Choroid plexus epithelial cell (primary cell): ENCODE results near the gene KEAP1.
"Not testable (repeated sequence)": the region's sequence is repeated elsewhere in the genome, so short reads cannot be mapped to it uniquely, and the experiment has no call there.

Experiments used
- DNase-seq: peaks from one replicate; pipeline ENCODE4 v3.0.0-alpha.2; 2010; ENCODE audit warnings: low read depth
- H3K4me3 ChIP-seq: 2 replicates; pipeline ENCODE4 v1.5.1; 2011; ENCODE audit warnings: low read depth, mild to moderate bottlenecking, control low read depth, low read length, moderate library complexity
- CTCF ChIP-seq: conservative IDR thresholded peaks from 2 replicates; pipeline ENCODE4 v1.5.1; 2011; ENCODE audit warnings: low read depth, mild to moderate bottlenecking, control low read depth, inconsistent platforms, low read length, moderate library complexity

KEAP1 gene

GRCh38 chr19:10546817-10547216, 43.7 kb upstream of the KEAP1 start:
- TF ChIP-seq CTCF: no peak
- no peak for DNase-seq
- no peak overlapping the region for H3K4me3 ChIP-seq

GRCh38 chr19:10544753-10545251, 41.6 kb upstream of the KEAP1 start:
- DNase-seq: no peak
- H3K4me3 ChIP-seq: peak overlapping the region; percentile 74
- TF ChIP-seq CTCF: no peak

GRCh38 chr19:10544242-10544752, 41.1 kb upstream of the KEAP1 start:
- no peak for DNase-seq
- peak overlapping the region; percentile 74 for H3K4me3 ChIP-seq
- no peak for TF ChIP-seq CTCF

GRCh38 chr19:10543420-10544241, 40.5 kb upstream of the KEAP1 start, which contains the start of gene ATG4D:
ATG4D (plus strand) TSS chr19:10543904; CDS start chr19:10544091, 187 bp downstream.
- peak within 1 kb of the TSS; percentile 74 for H3K4me3 ChIP-seq
- DNase-seq: peak; percentile 66
- TF ChIP-seq CTCF: no peak

GRCh38 chr19:10543059-10543419, 39.9 kb upstream of the KEAP1 start:
- no peak for TF ChIP-seq CTCF
- DNase-seq: no peak
- H3K4me3 ChIP-seq: no peak overlapping the region

GRCh38 chr19:10539016-10539415, 35.9 kb upstream of the KEAP1 start:
- DNase-seq, H3K4me3 ChIP-seq: not testable (repeated sequence)

- TF ChIP-seq CTCF: no peak
- no peak for DNase-seq
- no peak overlapping the region for H3K4me3 ChIP-seq
Observed at GRCh38 chr19:10538204-10538983, 35.2 kb upstream of the KEAP1 start.
